MCF 10A (cell line): Measurements from ENCODE around the gene CLCF1. TPM values are rescaled to one million over a fixed set of nuclear protein-coding genes. Genes with fewer than 3 reads are reported as not detected.

Source experiments
- BruUV-seq: library from RNA; stranded (reverse); fragments of 400-500 nt; replicated peaks from 2 replicates; lab custom pipeline; 2021; lab: Mats Ljungman, UMichigan
- CTCF ChIA-PET: fragments of 300-600 bp; sonication (Branson Sonifier 250); formaldehyde crosslinking; extraction: SDS; loops from one replicate; lab custom pipeline; 2021; ENCODE audit warnings: antibody characterized with exemption, inconsistent platforms; lab: Yijun Ruan, JAX
- POLR2A ChIA-PET: fragments of 300-600, 350-650 bp; sonication (Branson Sonifier 250); formaldehyde crosslinking; extraction: SDS; loops from one replicate; lab custom pipeline; 2020; ENCODE audit warnings: antibody characterized with exemption, inconsistent platforms; lab: Yijun Ruan, JAX
- DNase-seq: peaks from one replicate; pipeline ENCODE4 v3.0.0-alpha.2; 2018; ENCODE audit not compliant: unreplicated experiment
- H3K27ac Mint-ChIP-seq: one replicate; pipeline ENCODE4 v1.8.0; 2022; ENCODE audit warnings: mild to moderate bottlenecking, low read depth, mixed read lengths; ENCODE audit not compliant: unreplicated experiment
- H3K27me3 Mint-ChIP-seq: one replicate; pipeline ENCODE4 v1.8.0; 2022; ENCODE audit warnings: mixed read lengths; ENCODE audit not compliant: insufficient read depth, unreplicated experiment
- H3K36me3 Mint-ChIP-seq: one replicate; pipeline ENCODE4 v1.8.0; 2022; ENCODE audit warnings: mild to moderate bottlenecking, moderate library complexity, mixed read lengths; ENCODE audit not compliant: insufficient read depth, unreplicated experiment
- H3K4me1 Mint-ChIP-seq: one replicate; pipeline ENCODE4 v1.8.0; 2022; ENCODE audit warnings: mixed read lengths; ENCODE audit not compliant: insufficient read depth, unreplicated experiment
- H3K4me3 Mint-ChIP-seq: one replicate; pipeline ENCODE4 v1.8.0; 2022; ENCODE audit warnings: mild to moderate bottlenecking, moderate library complexity, mixed read lengths; ENCODE audit not compliant: unreplicated experiment
- H3K9me3 Mint-ChIP-seq: one replicate; pipeline ENCODE4 v1.8.0; 2022; ENCODE audit warnings: mixed read lengths; ENCODE audit not compliant: unreplicated experiment
- intact Hi-C: fragments of 100-400 bp; cut with micrococcal nuclease; formaldehyde crosslinking; loops from 2 replicates; pipeline ENCODE4 v1.14.1; 2022
- total RNA-seq: library from RNA; stranded (reverse); gene quantifications from 2 replicates; pipeline ENCODE4 v1.2.3, GENCODE V29; 2022
- TF ChIP-seq, protein P1 (sequence below): fragments of 200-600 bp; IDR thresholded peaks from one replicate; pipeline ENCODE4 v1.8.0; 2022; ENCODE audit warnings: antibody characterized with exemption, mild to moderate bottlenecking; ENCODE audit not compliant: unreplicated experiment

CLCF1 gene
- total RNA-seq, 1 experiment from 2014 or later, result 5.8 TPM

GRCh38 chr11:67369801-67370284 lies 3.6 kb downstream of the CLCF1 start:
- peaks cover 56% of the 10 kb centered on the region for H3K4me1 Mint-ChIP-seq
- H3K27ac Mint-ChIP-seq, result no peak overlapping the region
- DNase-seq, result no peak
- H3K36me3 Mint-ChIP-seq, result peaks cover 11% of the 10 kb centered on the region
- H3K9me3 Mint-ChIP-seq, result no peaks in the 10 kb centered on the region
- intact Hi-C loops, result no loop called here
- BruUV-seq, result no TSS peak
- TF ChIP-seq, protein P1, sequence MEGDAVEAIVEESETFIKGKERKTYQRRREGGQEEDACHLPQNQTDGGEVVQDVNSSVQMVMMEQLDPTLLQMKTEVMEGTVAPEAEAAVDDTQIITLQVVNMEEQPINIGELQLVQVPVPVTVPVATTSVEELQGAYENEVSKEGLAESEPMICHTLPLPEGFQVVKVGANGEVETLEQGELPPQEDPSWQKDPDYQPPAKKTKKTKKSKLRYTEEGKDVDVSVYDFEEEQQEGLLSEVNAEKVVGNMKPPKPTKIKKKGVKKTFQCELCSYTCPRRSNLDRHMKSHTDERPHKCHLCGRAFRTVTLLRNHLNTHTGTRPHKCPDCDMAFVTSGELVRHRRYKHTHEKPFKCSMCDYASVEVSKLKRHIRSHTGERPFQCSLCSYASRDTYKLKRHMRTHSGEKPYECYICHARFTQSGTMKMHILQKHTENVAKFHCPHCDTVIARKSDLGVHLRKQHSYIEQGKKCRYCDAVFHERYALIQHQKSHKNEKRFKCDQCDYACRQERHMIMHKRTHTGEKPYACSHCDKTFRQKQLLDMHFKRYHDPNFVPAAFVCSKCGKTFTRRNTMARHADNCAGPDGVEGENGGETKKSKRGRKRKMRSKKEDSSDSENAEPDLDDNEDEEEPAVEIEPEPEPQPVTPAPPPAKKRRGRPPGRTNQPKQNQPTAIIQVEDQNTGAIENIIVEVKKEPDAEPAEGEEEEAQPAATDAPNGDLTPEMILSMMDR, result no peak
- ChIA-PET CTCF (interaction anchor here (0.5 to 19.3 kb wide), 7 partner anchors 10 to 1481 kb away, joined by 3 to 659 read pairs (median 5); partner anchors contain the start of genes POLD4 and RPS6KB2), POLR2A (interaction anchor here (1.2 to 6.9 kb wide), 4 partner anchors 8 to 20 kb away, joined by 3 to 91 read pairs (median 9); partner anchors contain the start of gene POLD4)
- no peaks in the 10 kb centered on the region for H3K27me3 Mint-ChIP-seq
- no peak overlapping the region for H3K4me3 Mint-ChIP-seq

DNA sequence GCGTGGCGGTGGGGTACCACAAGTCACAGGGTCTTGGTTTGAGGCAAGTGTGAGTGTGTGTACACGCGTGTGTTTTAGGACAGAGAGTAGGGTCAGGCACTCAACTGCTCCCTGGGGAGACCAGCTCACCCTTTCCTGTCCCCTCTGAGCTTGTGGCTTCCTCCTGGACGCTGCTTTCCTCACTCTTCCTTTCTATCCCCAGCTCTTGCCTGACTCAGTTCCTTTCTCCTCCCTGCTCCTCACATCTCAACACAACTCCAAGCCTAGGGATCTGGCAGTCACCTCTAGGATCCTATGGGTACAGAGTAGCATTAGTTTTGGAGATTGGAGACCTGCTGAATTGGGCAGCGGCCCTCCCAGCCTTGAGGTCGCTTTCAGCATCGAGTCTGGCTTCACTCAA lies 4.1 kb downstream of the CLCF1 start:
- H3K4me1 Mint-ChIP-seq, result peaks cover 51% of the 10 kb centered on the region
- H3K27me3 Mint-ChIP-seq, result no peaks in the 10 kb centered on the region
- H3K27ac Mint-ChIP-seq, result no peak overlapping the region
- H3K9me3 Mint-ChIP-seq, result no peaks in the 10 kb centered on the region
- ChIA-PET CTCF (interaction anchor here (0.5 to 19.3 kb wide), 5 partner anchors 10 to 202 kb away, joined by 3 to 659 read pairs (median 6); partner anchors contain the start of gene POLD4), POLR2A (interaction anchor here (1.2 to 6.9 kb wide), 2 partner anchors 14 to 21 kb away, joined by 3 to 91 read pairs; partner anchors contain the start of gene POLD4)
- DNase-seq, result no peak
- BruUV-seq, result no TSS peak
- no peak overlapping the region for H3K4me3 Mint-ChIP-seq
- H3K36me3 Mint-ChIP-seq, result peaks cover 11% of the 10 kb centered on the region
- intact Hi-C loops, result no loop called here
- TF ChIP-seq, protein P1, result no peak

- Mint-ChIP-seq H3K9me3 (no peaks in the 10 kb centered on the region), H3K27me3 (no peaks in the 10 kb centered on the region), H3K36me3 (peaks cover 17% of the 10 kb centered on the region), H3K4me3 (no peak overlapping the region), H3K4me1 (peaks cover 46% of the 10 kb centered on the region), H3K27ac (no peak overlapping the region)
- DNase-seq, result no peak
- no TSS peak for BruUV-seq
- TF ChIP-seq, protein P1, result no peak
- POLR2A ChIA-PET, result interaction anchor here (6.9 kb wide), 1 partner anchor 14 kb away, joined by 91 read pairs; the partner anchor contains the start of gene POLD4
- CTCF ChIA-PET, result interaction anchor here (1.2 to 19.3 kb wide), 4 partner anchors 11 to 23 kb away, joined by 5 to 659 read pairs (median 17); partner anchors contain the start of gene POLD4
- intact Hi-C loops, result no loop called here
Observed at GRCh38 chr11:67368621-67369020, 4.8 kb downstream of the CLCF1 start.

- H3K4me3 Mint-ChIP-seq, result no peak overlapping the region
- TF ChIP-seq, protein P1, result no peak
- no TSS peak for BruUV-seq
- ChIA-PET POLR2A (interaction anchor here (0.7 kb wide), 1 partner anchor 9 kb away, joined by 3 read pairs; no protein-coding TSS in a partner anchor), CTCF (interaction anchor here (0.7 kb wide), 1 partner anchor 12 kb away, joined by 3 read pairs; no protein-coding TSS in a partner anchor)
- no peaks in the 10 kb centered on the region for H3K9me3 Mint-ChIP-seq
- intact Hi-C loops, result no loop called here
- no peak overlapping the region for H3K27ac Mint-ChIP-seq
- H3K27me3 Mint-ChIP-seq, result no peaks in the 10 kb centered on the region
- peaks cover 25% of the 10 kb centered on the region for H3K36me3 Mint-ChIP-seq
- H3K4me1 Mint-ChIP-seq, result peaks cover 46% of the 10 kb centered on the region
- DNase-seq, result no peak
Observed at GRCh38 chr11:67367761-67368227, 5.6 kb downstream of the CLCF1 start.
